HK-2 (cell line): ENCODE measurements around the gene ZXDC.

ENCODE experiments used
- DNase-seq: peaks from one replicate; pipeline ENCODE4 v3.0.0-alpha.2; 2018; ENCODE audit not compliant: unreplicated experiment

Gene ZXDC

DNA sequence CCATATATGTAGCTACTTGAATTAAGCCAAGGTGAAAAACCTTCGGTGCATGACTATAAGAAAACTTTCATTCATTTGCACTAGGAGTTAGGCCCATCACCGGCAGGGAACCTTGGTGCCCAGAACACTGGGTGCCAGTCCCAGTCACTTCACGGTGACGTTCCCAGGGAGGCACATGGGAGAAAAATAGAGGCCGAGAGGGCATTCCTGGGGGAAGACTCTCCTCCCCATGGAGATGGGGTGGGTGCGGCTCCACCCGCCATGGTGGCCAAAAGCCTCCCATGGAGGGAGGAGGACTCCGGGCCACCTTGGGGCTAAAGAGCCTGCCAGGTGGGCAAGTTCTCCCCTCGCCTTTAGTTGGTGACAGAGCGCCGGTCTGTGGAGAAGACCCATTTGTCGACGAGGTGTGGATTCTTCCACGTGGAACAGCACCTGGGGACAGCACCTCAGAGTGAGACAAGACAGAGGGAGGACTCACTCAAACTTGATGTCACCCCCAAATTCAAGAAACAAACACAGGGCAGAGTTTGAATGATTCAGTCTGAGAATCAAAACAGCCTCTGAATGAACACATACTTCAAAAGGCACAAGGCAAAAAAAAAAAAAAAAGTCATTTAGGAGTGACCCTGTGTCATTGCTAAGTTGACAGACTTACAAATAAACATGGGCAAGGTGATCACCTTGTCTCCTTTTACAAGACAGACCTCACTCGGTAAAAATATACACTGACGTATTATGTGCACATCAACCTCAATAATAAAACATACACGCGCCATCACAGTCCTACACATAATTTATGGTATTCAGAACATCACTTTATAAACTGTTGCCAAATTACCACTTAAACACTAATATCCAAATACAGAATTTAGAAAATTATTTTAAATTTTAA, 38.6 kb downstream of the ZXDC start:
- DNase-seq = no peak

DNA sequence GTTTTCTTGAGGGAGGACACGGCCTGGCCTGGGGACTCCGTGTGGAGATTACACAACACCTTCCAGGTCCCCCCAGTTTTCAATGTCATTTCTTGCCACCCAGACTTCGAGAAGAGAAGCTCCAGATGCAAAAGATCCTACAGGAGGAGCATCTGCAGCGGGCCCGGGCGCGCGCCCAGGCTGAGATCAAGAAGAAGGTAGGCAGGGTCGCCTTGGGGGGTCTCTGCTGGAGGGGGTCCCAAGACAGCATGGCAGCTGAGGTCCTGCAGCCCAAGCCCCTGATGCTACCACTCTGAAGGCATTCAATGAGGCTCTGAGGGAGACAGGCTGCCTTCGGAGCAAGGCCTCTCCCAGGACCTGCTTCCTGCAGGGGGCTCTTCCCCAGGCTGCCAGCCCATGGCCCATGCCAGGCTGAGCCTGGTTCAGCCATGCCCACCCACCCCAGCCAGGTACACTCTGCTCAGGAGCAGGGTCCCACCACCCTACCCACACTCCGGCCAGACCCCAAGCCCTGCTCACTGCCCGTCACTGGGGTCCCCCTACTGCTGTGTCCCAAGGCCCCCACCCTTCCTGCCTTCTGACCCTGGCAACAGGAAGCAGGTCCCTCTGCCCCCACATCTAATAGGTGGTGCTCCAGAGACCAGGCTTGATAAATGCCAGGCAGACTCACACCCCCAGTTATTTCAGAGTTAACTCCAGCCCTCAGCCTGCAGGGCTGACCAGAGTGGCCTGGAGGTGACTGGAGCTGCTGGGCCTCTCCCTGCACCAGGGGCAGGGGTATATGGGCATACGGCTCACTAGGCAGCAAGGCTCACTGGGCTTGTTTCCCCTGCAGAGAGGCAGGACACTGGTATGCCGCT, 40.0 kb downstream of the ZXDC start:
- no peak for DNase-seq

DNA sequence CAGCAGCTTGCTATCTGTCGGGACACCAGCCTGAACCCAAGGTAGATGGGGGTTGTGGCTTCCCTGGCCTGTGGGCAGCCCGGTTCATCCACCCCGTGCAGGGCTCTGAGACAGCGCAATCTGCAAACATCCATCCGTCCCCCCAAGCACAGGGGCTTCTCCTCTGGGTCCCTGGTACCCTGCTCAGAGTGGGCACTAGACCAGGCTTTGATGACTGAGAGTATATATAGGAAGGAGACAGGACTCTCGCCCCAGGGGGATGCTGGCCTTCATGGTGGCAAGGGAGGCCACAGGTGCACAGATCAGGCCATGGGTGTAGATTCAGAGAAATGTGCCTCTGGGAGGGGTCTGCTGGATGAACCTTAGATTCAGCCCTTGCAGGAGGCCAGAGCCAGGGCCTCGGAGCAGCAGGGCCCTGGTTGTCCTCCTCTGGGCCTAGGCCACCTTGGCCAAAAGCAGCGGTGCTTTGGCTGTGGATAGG, 40.7 kb downstream of the ZXDC start:
- DNase-seq = no peak

DNA sequence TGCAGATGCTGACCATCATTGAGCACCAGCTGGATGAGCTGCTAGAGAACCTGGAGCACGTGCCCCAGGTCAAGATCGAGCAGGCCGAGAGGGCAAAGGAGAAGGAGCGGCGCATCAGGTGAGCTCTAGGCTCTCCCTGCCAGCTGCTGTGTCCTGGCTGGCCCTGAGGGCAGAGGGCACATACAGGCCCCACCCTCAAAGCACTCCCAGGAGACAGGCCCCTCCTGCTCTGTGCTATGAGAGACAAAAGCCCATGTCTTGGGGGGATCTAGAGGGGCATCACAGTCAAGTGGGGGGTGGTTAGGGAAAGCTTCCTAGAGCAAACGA, 41.5 kb downstream of the ZXDC start:
- DNase-seq = no peak

DNA sequence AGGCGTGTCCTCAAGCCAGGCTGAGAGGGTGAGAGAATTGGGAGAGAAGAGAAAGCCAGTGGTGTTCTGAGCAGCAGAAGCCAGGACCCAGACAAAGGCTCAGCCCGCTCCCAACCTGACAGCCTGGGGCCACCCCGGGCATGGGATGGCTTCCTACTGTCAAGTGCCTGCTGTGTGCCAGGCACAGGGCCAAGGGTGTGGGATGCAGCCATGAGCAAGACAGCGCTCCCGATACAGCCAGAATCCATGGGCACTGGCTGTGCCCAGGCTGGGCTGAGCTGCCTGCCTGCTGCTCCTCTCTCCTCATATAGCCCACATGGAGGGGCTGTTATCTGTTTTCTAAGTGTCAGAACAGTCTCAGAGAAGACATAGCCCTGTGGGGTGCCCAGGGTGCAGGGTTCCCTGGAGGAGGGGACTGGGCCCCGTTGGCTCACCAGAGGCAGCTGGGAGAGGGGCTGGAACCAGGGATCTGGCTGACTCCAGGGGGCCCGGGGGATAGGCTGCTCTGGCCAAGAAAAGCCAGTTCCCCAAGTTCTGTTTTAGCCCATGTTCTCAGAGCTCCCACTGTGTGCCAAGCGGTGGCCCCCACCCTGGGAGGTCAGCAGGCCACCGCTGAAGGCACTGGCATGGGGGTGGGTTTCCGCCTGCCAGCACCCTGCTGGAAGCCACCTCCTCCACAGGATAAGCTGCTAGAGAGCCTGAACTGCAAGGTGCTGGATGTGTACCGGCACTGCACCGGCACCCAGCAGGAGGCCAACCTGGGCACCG, 42.0 kb downstream of the ZXDC start:
- no peak for DNase-seq

DNA sequence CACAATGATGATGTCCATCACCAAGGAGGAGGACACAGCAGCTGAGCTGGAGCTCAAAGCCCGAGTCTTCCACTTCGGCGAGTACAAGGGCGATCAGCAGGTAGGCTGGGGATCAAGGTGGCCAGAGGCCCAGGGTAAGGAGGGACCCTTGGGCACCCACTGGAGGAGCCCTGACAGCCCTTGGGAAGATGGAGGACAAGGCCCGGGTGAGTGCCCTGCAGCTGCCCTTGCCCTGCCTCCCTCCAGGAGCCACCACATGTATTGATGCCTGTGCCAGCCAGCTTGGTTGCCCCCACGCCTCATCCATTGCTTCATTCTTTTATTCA, 42.6 kb downstream of the ZXDC start:
- DNase-seq = no peak

DNA sequence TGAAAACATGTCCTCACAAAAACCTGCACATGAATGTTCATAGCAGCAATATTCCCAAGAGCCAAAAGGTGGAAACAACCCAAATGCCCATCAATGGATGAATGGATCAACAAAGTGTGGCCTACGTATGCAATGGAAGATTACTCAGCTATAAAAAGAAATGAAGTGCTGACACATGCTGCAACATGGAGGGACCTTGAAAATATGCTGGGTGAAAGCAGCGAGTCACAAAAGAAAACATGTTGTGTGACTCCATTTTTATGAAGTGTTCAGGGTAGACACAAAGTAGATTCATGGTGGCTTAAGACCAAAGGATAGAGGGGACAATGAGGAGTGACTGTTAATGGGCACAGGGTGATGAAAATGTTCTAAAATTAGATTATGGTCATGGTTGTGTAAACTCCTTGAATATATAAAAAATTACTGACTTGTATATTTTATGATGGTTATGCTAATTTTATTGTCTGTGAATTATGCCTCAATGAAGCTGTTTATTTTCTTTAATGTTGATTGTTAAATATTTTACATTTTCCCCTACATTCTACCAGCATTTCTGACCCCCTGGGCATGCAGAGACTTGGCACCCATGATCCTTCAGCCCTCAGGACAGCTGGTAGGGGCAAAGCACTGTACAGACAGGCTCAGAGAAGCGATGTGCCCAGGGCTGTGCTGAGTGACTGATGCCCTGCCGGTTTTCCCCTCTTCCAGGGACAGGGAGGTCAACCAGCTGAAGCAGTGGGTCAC, 43.2 kb downstream of the ZXDC start:
- DNase-seq = no peak

DNA sequence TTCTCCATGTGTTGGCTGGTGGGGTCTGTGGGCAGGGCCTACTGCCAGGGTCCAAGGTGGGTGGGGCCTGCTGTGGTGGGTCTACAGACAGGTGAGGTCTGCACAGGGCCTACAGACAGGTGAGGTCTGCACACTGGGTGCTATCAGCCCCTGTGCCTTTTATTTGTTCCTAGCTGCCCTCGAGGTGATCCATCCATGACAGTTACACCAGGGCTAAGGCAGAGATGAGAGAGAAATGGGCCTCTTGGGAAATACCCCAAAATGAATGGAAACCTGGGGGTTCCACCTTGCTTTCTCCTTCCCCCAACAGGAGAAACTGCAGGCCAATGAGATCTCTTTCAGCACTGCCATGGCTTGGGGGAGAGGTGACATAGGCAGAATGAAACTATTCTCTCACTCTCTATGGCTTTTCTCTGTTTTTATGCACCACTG, 44.6 kb downstream of the ZXDC start:
- DNase-seq = no peak

DNA sequence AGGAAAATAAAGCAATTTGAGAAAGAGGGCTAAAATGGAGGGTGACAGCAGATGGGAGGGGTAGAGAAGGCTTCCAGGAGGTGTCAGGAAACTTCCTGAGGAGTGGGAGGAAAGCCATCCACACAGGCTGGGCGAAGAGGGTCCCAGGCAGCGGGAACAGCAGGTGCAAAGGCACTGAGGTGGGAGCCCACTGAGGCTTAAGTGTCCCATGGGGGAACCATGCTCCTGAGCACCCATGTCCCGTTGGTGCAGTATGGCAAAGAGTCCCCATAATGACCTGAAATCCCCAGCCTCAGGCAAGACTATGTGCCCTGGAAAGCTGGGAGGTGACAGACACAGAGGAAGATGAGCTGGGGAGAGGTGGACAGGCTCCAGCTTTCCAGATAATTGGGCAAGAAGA, 50.9 kb downstream of the ZXDC start:
- DNase-seq = no peak

DNA sequence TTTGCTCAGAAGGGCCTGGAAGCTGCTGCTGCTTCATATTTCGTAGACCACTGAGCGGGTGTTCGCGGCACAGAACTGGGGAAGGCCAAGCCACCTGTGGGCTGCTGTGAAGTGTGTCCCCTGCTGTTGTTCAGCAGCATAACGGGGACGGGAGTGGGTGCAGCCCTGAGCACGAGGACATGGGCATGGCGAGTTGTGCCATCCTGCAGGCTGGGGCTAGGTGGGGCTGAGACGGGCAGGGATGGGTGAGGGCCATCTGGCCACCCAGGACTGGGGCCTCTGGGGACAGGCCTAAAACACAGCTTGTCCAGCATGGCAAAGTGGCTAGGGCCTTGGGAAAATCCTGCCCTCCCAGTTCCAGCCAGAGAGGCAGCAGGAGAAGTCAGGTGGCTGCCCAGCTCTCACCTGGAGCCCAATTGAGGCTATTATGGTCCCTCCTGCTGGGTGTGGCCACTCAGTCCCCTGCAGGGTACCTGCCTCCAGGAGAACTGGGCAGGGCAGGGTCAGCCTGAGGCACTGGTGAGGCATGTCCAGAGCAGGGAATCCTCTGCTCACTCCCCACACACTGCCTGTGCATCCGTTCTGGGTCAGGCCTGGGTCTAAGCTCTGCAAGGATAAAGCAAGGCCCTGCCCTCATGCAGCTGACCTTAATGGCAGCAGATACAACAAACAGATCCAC, 51.5 kb downstream of the ZXDC start:
- DNase-seq = no peak

DNA sequence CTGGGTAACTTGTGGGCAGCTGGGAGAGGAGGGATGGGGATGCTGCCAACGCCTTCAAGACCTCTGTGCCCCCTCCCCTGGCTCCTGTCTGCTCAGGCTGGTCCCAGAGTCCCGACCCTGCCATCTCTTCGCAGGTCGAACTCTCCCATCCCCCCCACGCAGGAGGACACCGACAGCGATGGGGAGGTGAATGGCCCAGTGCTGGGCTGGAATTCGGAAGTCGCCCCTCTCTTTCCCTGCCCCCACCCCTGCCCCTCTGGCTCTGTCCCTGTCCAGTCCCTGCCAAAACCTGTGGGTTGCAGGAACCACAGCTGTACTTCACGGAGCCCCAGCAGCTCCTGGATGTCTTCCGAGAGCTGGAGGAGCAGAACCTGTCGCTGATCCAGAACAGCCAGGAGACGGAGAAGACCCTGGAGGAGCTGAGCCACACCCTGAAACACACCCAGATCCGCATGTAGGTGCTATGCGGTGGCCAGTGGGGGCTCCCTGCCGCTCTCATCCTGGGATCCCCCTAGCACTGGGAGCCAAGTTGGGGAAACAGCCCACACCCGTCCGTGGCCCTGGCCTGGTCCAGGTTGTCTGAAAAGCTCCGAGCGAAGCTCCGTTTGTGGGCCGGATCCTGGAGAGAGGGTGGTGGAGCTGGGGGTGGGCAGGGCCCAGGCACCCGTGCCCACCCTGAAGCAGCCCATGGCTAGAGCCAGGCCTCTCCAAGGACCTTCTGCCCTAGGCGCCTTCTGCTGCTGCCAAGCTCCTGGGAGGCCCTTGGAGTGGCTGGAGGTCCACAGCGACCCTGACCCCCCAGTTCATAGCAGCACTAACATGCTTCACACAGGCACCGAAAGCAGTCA, 52.3 kb downstream of the ZXDC start:
- DNase-seq = no peak

DNA sequence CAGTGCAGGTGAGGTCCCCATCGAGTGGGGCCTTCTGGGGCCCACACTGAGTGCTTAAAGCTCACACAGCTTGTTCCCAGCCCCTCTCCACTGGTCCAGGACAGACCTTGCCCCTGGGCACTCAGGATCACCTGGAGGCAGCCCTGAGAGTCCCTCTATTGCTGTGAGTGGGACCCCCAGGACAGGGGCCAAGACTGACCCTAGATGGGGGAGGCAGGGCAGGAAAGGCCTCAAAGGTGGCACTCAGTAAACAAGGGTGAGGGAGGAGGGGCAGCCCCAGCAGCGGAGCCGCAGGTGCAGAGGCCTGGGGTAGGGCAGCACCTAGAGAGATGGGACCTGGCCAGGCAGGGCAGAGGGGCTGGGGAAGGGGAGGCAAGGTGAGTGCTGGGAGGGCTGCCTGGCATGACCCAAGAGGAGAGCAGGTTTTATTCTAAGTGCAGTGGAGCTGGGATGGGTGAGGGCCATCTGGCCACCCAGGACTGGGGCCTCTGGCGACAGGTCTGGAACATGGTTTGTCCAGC, 53.1 kb downstream of the ZXDC start:
- DNase-seq = no peak

DNA sequence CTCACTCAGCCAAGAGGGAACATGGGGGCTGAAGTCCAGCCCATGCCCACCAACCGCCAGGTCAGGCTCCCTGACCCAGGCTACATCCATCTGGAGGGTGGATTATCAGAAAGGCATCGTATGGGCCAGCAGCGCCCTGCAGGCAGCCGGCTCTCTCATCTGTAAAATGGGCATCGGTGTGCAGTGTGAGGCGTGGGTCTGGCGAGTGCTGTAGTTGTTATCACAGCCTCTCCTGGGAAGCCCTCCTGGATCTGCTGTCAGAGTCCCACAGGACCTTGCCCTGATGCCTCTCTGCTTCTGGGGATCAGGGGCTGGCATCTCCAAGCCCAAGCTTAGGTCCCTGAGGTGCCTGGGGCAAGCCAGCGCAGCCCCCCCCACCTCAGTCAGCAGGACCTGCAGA, 53.6 kb downstream of the ZXDC start:
- DNase-seq = no peak

DNA sequence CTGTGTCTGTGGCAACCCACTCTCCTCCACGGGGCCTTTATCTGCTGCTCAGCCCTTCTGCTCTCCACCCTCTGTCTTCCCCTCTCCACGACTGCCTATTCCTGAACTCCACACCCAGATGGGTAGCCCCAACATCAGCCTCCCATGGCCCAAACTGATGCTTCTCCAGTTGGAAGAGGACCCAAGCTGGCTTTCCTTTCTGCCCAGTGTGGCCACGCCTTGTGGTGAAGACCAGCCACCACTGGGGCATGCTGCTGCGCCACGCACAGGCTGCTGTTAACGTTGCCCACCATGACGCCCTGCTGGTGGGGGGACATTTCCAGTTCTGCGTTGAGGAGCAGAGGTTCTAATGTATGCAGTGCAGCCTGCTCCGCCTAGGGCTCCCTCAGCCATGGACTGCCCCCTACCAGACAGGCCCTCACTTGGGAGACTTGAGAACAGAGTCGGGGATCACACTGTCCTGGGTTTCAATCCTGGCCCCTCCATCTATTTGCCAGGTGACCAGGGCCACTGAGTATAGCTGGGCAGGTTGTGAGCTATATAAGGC, 54.0 kb downstream of the ZXDC start:
- no peak for DNase-seq

DNA sequence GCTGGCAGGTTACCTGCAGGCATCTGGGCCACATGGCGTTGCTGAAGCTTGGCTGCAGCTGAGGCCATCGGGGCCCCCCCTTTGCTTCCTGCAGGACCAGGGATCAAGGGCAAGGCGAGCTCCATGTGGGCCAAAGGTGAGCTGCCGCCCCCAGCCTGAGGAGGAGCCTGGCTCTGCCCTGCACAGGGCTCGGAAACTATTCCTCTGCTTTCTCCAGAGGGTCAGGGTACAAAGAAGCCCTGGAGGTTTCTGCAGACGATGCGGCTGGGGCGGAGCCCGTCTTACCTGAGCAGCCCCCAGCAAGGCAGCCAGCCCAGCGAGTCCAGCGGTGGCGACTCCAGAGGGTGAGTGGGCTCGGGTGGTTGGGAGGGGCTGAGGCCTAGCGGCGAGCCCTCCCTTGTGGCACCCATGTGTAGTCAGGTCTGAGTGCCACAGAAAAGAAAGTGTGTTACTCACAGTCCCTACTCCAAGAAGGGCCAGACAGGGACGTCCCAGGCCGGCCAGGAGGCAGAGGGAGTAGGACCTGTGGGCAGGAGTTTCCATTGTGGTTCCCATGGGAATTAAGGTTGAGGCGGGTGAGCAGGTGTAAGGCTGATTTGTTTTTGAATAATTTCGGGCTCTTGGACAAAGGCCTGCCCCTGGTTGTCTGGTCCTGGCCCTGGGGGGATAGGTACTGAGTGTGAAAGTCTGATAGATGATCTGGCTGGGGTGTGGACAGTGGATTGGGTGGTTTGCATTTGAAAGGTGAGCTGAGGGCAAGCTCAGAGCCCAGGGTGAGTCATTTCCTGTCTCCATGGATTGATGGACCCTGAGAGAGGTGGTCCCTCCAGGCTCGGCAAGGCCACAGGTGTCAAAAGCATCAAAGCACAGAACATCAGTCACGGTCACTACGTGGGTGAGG, 55.6 kb downstream of the ZXDC start:
- DNase-seq = no peak

DNA sequence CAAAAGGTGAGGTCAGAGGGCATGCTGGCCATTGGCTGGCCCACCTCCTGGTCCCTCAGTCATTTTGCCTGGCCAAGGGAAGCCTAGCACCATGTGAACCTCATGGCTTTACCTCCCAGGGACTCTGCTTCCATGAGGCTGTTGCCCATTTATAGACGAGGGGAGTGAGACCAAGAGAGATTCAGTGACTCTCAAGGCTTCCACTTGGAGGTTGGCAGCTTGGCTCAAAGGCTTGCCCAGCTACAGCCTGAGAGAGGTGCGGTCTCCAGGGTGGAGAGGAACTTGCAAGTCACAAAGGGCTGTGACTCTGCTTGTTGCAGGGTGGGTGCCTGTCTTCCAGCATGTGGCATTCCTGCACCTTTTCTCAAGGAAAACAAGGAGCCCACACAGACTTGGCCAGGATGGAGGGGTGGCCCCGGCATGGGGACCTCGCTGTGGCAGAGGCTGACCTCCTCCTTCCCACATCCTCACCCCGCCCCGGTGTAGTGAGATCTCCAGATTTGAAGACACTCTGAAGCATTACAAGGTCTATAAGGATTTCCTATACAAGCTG, 56.5 kb downstream of the ZXDC start:
- no peak for DNase-seq

DNA sequence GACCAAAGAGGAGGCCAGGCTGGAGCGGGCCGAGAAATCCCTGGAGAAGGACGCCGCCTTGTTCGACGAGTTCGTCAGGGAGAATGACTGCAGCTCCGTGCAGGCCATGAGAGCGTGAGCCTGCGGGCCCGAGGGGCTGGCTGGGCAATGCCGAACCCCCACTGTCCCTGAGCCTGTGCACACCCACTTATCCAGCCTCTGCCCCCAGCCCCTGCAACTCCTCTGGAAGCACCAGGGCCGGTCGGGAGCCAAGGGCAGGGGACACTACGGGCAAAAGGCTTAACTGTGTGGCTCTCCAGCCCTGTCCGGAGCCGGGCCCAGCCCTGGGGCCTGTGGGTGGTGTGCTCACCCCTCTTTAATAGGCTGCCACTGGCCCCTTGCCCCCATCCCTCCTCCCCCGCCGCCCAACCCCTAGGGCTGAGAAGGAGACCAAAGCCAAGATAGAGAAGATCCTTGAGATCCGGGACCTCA, 57.0 kb downstream of the ZXDC start:
- DNase-seq = no peak

DNA sequence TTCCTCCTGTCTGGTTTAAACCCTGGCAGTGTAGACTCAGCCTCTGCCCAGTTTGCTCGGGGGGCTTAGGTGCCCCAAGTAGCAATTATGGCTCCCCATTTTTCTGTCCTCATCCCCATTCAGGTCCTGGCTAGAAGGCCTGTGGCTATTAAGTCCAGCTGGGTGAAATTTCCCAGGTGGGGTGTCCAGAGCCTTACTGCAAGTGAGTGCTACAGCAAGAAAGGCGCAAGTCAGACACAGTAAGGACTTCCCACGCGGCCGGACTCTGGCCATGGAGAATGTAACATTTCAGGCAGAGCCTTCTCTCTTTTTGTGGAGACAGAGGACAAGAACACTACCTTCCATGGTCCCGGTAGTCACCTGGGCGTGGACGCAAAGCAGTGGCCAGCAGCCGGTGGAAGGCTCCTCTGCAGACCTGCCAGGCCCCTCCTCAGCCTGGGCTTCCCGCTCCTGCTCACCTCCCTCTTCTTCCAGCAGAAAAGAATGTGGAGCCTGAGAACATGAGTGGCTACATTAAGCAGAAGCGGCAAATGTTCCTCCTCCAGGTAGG, 57.6 kb downstream of the ZXDC start:
- DNase-seq = no peak
